IPS DF 6.9 (cell line): ENCODE data around the gene POU2AF1.
"Not testable (repeated sequence)": the region's sequence is repeated elsewhere in the genome, so short reads cannot be mapped to it uniquely, and the experiment has no call there.

Experiments used
- DNase-seq: peaks from one replicate; pipeline ENCODE4 v3.0.0-alpha.2; 2013; ENCODE audit warnings: low read depth, low spot score
- H3K27ac ChIP-seq: one replicate; pipeline ENCODE4 v1.5.1; 2013; ENCODE audit warnings: low read length, control low read depth
- H3K27me3 ChIP-seq: 2 replicates; pipeline ENCODE4 v1.6.1; 2013; ENCODE audit warnings: mild to moderate bottlenecking, low read length; ENCODE audit not compliant: control insufficient read depth, insufficient read depth
- H3K36me3 ChIP-seq: 2 replicates; pipeline ENCODE4 v1.6.1; 2013; ENCODE audit warnings: low read length; ENCODE audit not compliant: control insufficient read depth, insufficient read depth
- H3K4me1 ChIP-seq: 2 replicates; pipeline ENCODE4 v1.6.1; 2013; ENCODE audit warnings: low read length; ENCODE audit not compliant: control insufficient read depth, insufficient read depth
- H3K4me3 ChIP-seq: 2 replicates; pipeline ENCODE4 v1.5.1; 2013; ENCODE audit warnings: mild to moderate bottlenecking, low read length
- H3K9me3 ChIP-seq: 2 replicates; pipeline ENCODE4 v1.6.1; 2013; ENCODE audit warnings: low read length, inconsistent platforms; ENCODE audit not compliant: control insufficient read depth, insufficient read depth
- WGBS: extraction: QIAGEN DNeasy Blood & Tissue Kit; methylation state at CpG from one replicate; pipeline ENCODE4 v1.1.7; 2013; ENCODE audit warnings: mixed read lengths, missing lambda C conversion rate; ENCODE audit not compliant: insufficient read length, insufficient coverage; 5-methylcytosine and 5-hydroxymethylcytosine counted together

The POU2AF1 gene

DNA sequence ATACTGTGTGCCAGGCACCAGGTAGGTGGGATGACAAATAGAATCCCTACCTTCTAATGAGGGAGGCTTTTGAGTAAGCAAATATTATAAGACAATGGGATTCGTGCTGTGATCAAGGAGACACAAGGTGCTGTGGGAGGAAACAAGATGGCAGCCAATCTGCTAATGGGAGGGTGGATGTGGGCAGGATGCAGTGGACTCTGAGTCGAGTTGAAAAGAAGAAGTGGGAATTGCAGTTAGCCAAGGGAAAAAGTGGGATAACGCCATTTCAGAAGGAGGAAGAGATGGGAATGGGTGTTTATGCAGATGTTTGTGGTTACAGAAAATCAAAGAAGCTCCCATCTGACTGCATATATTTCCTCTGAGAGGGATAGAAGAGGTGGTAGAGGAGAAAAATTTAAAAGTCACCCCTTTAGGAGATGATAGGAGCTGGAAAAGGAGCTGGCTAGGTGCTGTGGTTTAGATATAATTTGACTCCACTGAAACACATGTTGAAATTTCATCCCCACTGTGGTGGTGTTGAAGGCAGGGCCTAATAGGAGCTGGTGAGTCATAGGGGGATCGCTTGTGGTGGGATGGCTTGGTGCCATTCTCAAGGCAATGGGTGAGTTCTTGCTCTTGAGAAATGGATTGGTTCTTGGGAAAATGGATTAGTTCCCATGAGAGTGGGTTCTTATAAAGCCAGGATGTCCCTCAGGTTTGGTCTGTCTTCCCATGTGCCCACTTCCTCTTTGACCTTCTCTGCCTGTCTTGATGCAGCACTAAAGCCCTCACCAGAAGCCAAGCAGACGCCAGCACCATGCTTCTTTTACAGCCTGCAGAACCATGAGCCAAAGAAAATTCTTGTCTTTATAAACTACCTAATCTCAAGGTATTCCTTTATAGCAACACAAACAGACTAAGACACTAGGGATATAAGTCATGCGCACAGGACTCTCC lies 30.0 kb upstream of the POU2AF1 start:
- Histone ChIP-seq H3K4me1 (no peaks in the 10 kb centered on the region), H3K4me3 (no peak overlapping the region), H3K36me3 (no peaks in the 10 kb centered on the region), H3K27me3 (no peaks in the 10 kb centered on the region), H3K27ac (no peak overlapping the region), H3K9me3 (no peaks in the 10 kb centered on the region)
- DNase-seq, result no peak
- no CpG with 5 or more reads among the region's 6 CpGs for WGBS

DNA sequence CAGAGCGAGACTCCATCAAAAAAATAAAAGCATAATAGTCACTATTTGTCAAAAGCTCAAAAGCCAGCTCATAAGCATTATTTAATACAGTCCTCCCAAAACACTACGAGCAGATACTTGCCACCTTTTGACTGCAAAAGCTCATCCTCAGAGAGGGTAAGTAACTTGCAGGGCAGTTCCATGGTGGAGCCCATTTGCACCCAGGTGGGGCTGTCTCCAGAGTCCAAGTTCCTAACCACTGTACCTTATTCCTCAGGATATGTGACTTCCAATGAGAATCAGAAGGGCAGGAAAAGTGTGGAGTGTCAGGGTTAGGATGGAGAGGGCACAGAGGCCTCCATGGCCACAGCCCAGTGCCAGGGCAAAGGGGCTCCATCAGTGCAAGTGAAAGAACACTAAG lies 28.6 kb upstream of the POU2AF1 start:
- H3K27me3 ChIP-seq, result no peaks in the 10 kb centered on the region
- H3K27ac ChIP-seq, result no peak overlapping the region
- H3K36me3 ChIP-seq, result no peaks in the 10 kb centered on the region
- no peaks in the 10 kb centered on the region for H3K9me3 ChIP-seq
- H3K4me1 ChIP-seq, result no peaks in the 10 kb centered on the region
- no peak for DNase-seq
- WGBS, result no CpG with 5 or more reads among the region's 2 CpGs
- no peak overlapping the region for H3K4me3 ChIP-seq

DNA sequence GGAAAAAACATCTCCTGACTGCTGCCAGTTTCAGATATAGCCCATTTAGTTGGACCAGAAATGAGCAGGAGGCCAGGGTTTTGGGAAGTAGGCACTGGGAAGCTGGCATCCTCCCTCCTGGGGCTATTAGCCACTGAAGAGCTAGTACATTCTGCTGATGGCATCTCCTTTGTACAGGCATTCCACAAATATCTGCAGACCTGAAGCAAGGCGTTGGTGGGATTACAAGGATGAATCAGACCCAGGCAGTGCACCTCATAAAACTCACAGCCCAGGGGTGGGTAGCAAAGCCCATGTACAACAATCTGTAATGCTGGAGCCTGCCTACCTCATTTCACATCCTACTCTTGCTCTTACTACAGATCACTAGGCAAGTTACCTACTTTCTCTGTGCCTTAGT lies 27.5 kb upstream of the POU2AF1 start:
- no peak for DNase-seq
- WGBS, result no CpG with 5 or more reads among the region's 1 CpG
- H3K4me1 ChIP-seq, result no peaks in the 10 kb centered on the region

DNA sequence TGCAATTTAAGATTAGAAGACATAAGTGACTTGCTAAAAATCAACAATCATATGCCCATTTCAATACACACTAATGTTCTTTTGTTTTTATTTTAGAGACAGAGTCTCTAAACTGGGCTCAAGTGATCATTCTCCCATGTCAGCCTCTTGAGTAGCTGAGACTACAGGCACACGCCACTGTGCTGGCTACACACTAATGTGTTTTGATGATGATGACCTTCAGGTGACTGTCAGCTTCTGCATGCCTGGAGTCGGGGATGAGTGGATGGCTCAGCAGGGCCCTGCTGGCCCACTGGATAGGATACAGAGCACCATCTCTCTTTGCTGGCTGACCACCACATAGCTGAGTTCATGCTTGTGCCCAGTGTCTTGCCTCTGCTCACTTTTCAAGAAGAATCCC lies 27.0 kb upstream of the POU2AF1 start:
- Histone ChIP-seq H3K4me1 (no peaks in the 10 kb centered on the region), H3K9me3 (no peaks in the 10 kb centered on the region), H3K27me3 (no peaks in the 10 kb centered on the region), H3K27ac (no peak overlapping the region), H3K4me3 (no peak overlapping the region), H3K36me3 (no peaks in the 10 kb centered on the region)
- no CpG with 5 or more reads among the region's 2 CpGs for WGBS
- no peak for DNase-seq

More for the DNA sequence above, 27.5 kb upstream of the POU2AF1 start:
- H3K27ac ChIP-seq, result no peak overlapping the region
- no peaks in the 10 kb centered on the region for H3K36me3 ChIP-seq
- H3K9me3 ChIP-seq, result no peaks in the 10 kb centered on the region
- H3K4me3 ChIP-seq, result no peak overlapping the region
- no peaks in the 10 kb centered on the region for H3K27me3 ChIP-seq

DNA sequence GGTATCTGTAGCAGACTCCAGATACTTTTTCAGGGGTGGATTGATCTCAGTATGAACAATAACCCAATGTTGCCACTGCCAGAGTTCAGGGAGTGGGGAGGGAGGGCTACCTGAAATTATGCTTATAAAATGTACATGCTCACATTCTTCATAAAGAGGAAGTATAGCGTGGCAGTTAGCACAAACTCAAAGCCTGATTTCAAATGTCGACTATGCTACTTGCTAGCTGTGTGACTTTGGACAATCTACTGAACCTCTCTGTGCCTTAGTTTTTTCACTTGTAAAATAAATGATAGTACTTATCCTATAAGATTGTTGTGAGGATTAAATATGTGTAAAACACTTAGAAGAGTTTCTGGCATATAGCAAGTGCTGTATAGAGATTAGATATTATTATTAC lies 26.5 kb upstream of the POU2AF1 start:
- Histone ChIP-seq H3K9me3 (no peaks in the 10 kb centered on the region), H3K36me3 (no peaks in the 10 kb centered on the region), H3K27ac (no peak overlapping the region), H3K4me1 (no peaks in the 10 kb centered on the region), H3K27me3 (no peaks in the 10 kb centered on the region), H3K4me3 (no peak overlapping the region)
- DNase-seq, result no peak
- WGBS, result no CpG with 5 or more reads among the region's 2 CpGs

DNA sequence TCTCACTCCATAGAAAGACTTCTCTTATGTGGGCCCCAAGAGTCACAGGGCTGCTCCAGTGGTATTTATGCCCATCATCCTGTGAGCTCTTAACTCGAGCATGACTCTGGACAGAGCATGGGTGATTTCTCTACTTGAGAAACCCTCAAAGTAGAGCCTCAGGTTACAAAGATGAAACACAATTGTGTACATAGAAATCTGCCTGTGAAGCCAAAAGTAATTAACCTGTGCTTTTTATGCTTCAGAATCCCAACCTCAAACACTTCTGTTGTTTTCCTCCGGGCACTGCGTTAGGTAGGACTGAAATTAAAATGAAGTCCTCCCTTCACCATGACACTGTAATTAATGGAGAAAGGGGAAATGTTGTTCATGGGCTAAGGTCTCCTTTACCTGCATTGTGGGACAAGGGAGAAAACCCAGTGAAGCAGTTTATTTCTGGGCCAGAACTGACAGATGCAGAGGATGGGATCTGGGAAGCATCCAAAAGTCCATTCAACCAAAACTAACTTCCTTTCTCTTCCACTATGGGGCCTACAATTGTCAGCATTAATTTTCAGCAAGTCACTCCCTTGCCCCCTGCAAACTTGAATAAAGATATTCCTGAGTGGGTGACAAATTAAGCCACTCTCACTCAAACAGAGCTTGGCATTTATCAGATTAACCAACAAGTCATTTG lies 24.1 kb upstream of the POU2AF1 start:
- WGBS, result no CpG with 5 or more reads among the region's 3 CpGs
- DNase-seq, result no peak
- H3K27ac ChIP-seq, result no peak overlapping the region
- H3K36me3 ChIP-seq, result no peaks in the 10 kb centered on the region
- no peak overlapping the region for H3K4me3 ChIP-seq
- no peaks in the 10 kb centered on the region for H3K27me3 ChIP-seq
- H3K9me3 ChIP-seq, result no peaks in the 10 kb centered on the region
- no peaks in the 10 kb centered on the region for H3K4me1 ChIP-seq

DNA sequence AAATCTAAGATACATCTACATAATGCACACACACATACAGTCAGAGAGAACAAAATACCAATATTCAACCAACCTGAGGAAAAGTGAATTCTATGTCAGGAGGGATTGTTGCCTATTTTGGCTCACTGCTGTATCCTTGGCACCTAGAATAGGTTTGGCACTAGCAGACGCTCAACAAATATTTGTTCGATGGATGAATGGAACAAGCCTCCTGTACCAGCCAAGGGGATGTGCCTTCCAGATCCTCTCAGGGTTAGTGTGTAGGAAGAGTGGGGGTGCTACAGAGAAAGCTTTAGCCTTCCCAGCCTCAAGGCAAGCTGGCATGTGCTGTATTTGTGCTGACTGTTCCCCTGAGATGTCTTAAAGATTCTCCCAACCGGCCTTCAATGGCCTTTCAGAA lies 23.3 kb upstream of the POU2AF1 start:
- no CpG with 5 or more reads among the region's 3 CpGs for WGBS
- Histone ChIP-seq H3K36me3 (no peaks in the 10 kb centered on the region), H3K27ac (no peak overlapping the region), H3K4me3 (no peak overlapping the region), H3K4me1 (no peaks in the 10 kb centered on the region), H3K27me3 (no peaks in the 10 kb centered on the region), H3K9me3 (no peaks in the 10 kb centered on the region)
- no peak for DNase-seq

DNA sequence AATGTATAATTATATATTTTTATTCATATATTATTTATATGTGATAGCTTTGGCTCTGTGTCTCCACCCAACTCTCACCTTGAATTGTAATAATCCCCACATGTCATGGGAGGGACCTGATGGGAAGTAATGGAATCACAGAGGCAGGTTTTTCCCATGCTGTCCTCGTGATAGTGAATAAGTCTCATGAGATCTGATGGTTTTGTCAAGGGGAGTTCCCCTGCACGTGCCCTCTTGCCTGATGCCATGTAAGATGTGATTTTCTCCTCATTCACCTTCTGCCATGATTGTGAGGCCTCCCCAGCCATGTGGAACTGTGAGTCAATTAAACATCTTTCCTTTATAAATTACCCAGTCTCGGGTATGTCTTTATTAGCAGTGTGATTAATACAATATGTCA lies 22.9 kb upstream of the POU2AF1 start:
- WGBS, result no CpG with 5 or more reads among the region's 3 CpGs
- not testable (repeated sequence) for H3K4me1 ChIP-seq, DNase-seq, H3K27me3 ChIP-seq, H3K36me3 ChIP-seq, H3K27ac ChIP-seq, H3K9me3 ChIP-seq, H3K4me3 ChIP-seq

DNA sequence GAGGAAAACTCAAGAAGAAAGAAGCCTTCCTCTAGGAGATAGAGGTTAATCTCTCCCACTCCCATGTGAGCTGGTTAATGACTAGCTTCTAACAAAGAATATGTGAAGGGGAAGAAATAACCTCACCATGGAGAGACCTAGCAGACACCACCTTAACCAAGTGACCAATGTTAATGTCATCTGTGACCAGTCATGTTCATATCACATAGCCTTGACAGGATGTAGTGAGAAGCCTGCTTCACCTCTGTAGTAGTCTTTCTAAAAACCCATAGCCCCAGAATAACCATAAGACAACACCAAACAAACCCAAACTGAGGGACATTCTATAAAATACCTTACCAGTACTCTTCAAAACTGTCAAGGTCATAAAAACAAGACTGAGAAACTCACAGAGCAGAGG lies 21.5 kb upstream of the POU2AF1 start:
- Histone ChIP-seq H3K27ac (no peak overlapping the region), H3K36me3 (no peaks in the 10 kb centered on the region), H3K9me3 (no peaks in the 10 kb centered on the region), H3K4me1 (no peaks in the 10 kb centered on the region), H3K4me3 (no peak overlapping the region), H3K27me3 (no peaks in the 10 kb centered on the region)
- DNase-seq, result no peak

DNA sequence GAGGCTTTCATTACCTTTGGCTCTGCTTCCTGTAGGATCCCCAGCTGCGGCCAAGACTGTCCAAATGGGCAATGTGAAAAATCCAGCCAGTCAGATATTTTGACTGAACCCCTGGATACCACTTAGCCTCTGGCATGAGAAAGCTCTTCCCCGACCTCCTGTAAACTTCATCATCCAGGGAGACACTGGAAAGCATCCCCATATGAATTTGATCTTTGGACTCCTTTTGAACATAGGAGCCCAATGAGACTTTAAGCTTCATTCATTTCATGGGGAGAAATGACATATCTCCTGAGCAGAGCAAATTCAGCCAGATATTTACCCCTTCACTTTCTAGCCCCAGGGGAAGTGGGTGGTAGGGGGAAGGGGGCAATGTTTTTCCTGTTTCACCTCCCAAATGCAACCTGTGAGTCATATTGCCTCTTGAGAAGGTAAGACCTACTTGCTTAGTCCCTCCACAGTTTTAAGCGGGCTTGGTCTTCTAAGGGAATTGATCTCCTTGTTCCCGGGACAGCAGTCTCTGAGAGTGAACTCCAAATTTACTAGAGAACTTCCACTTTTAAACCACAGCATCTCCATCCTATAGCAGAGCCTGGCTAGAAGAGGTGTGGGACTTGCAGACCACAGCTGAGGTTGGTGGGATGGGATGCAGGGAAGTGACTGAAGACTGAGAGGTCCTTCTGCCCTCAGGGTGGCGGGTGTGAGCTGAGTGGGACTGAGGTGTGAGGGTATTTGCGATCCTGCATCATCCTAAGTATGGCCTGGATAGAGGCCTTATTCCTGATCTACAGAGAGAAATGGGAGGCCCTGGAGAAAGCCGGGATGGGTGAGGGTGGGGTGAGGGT lies 20.3 kb upstream of the POU2AF1 start:
- H3K27me3 ChIP-seq, result no peaks in the 10 kb centered on the region
- no CpG with 5 or more reads among the region's 7 CpGs for WGBS
- H3K27ac ChIP-seq, result no peak overlapping the region
- H3K4me1 ChIP-seq, result no peaks in the 10 kb centered on the region
- H3K4me3 ChIP-seq, result no peak overlapping the region
- no peak for DNase-seq
- H3K36me3 ChIP-seq, result no peaks in the 10 kb centered on the region
- H3K9me3 ChIP-seq, result no peaks in the 10 kb centered on the region
